H1 (cell line): ENCODE results near the gene GRIK4. TPM values are rescaled to one million over a fixed set of nuclear protein-coding genes. Genes with fewer than 3 reads are reported as not detected.

Experiments used
- CTCF ChIA-PET: fragments of 300-600 bp; sonication (Branson Sonifier 250); formaldehyde crosslinking; loops from one replicate; lab custom pipeline; 2021; ENCODE audit not compliant: partially characterized antibody; lab: Charles Lee
- POLR2A ChIA-PET: fragments of 300-600 bp; sonication (Branson Sonifier 250); formaldehyde crosslinking; loops from one replicate; lab custom pipeline; 2021; ENCODE audit warnings: inconsistent platforms; ENCODE audit not compliant: partially characterized antibody; lab: Charles Lee
- DNase-seq, 2 experiments: peaks; one replicate each; pipeline versions ENCODE4 v3.0.0 to v3.0.0-alpha.2; 2010 to 2022; ENCODE audit warnings: low spot score in 2 of 2, low read depth in 1 of 2, mixed read lengths in 1 of 2
- FAIRE-seq: peaks from 2 replicates; lab custom pipeline; 2011; peaks lifted over from hg19 to GRCh38; lab: Jason Lieb, UNC
- H2AFZ ChIP-seq: 2 replicates; pipeline ENCODE4 v1.8.1; 2012; ENCODE audit warnings: low read length, inconsistent platforms
- H2AK5ac ChIP-seq: 2 replicates; pipeline ENCODE4 v1.6.1; 2013; ENCODE audit warnings: low read depth, low read length
- H2BK120ac ChIP-seq: replicated peaks from 2 replicates; pipeline ENCODE3; 2013; ENCODE audit warnings: low read depth, low read length, inconsistent platforms
- H2BK12ac ChIP-seq: 2 replicates; pipeline ENCODE4 v1.6.1; 2013; ENCODE audit warnings: low read depth, low read length
- H2BK15ac ChIP-seq: 2 replicates; pipeline ENCODE4 v1.6.1; 2013; ENCODE audit warnings: low read length
- H2BK20ac ChIP-seq: 2 replicates; pipeline ENCODE4 v1.6.1; 2013; ENCODE audit warnings: low read length
- H2BK5ac ChIP-seq: 2 replicates; pipeline ENCODE4 v1.6.1; 2013; ENCODE audit warnings: low read depth, low read length
- H3K14ac ChIP-seq: 2 replicates; pipeline ENCODE4 v1.6.1; 2013; ENCODE audit warnings: inconsistent platforms; ENCODE audit not compliant: insufficient read length
- H3K18ac ChIP-seq: 2 replicates; pipeline ENCODE4 v1.6.1; 2013; ENCODE audit warnings: low read length; ENCODE audit errors: extremely low read depth
- H3K23ac ChIP-seq: 2 replicates; pipeline ENCODE4 v1.6.1; 2013; ENCODE audit warnings: inconsistent platforms; ENCODE audit not compliant: insufficient read length
- H3K23me2 ChIP-seq: 2 replicates; pipeline ENCODE4 v1.6.1; 2013; ENCODE audit warnings: low read depth, low read length
- H3K27ac ChIP-seq: 2 replicates; pipeline ENCODE4 v1.6.1; 2011; ENCODE audit warnings: low read depth, low read length, inconsistent platforms
- H3K27me3 ChIP-seq, 4 experiments: replicated peaks in 1 of 4; 1 replicate in 1 of 4; 2 replicates in 3 of 4; pipeline versions ENCODE4 v1.6.1 to v1.8.1; 2011 to 2013; ENCODE audit warnings: low read length in 3 of 4, mild to moderate bottlenecking in 3 of 4, inconsistent platforms in 2 of 4, mixed read lengths in 2 of 4, moderate library complexity in 1 of 4; ENCODE audit not compliant: control insufficient read depth in 3 of 4, insufficient read depth in 3 of 4; ENCODE audit errors: extremely low read depth in 1 of 4
- H3K36me3 ChIP-seq, 4 experiments: 2 replicates each; pipeline versions ENCODE4 v1.6.1 to v1.8.1; 2011 to 2013; ENCODE audit warnings: mild to moderate bottlenecking in 4 of 4, low read length in 3 of 4, moderate library complexity in 2 of 4, control low read depth in 1 of 4, inconsistent platforms in 1 of 4; ENCODE audit not compliant: insufficient read depth in 4 of 4, control insufficient read depth in 2 of 4
- H3K4ac ChIP-seq: replicated peaks from 2 replicates; pipeline ENCODE3; 2013; ENCODE audit warnings: low read length, low read depth, mixed read lengths, inconsistent platforms; ENCODE audit not compliant: insufficient read length
- H3K4me1 ChIP-seq, 4 experiments: replicated peaks in 1 of 4; 1 replicate in 1 of 4; 2 replicates in 3 of 4; pipeline versions ENCODE4 v1.6.1 to v1.8.1; 2011 to 2013; ENCODE audit warnings: low read length in 3 of 4, inconsistent platforms in 2 of 4, mixed read lengths in 1 of 4; ENCODE audit not compliant: insufficient read depth in 4 of 4, control insufficient read depth in 3 of 4
- H3K4me2 ChIP-seq, 2 experiments: 2 replicates each; pipeline versions ENCODE4 v1.6.1 to v1.8.1; 2011 to 2013; ENCODE audit warnings: low read depth in 2 of 2, low read length in 2 of 2, control low read depth in 1 of 2, inconsistent platforms in 1 of 2, mild to moderate bottlenecking in 1 of 2; ENCODE audit not compliant: insufficient read depth in 1 of 2
- H3K4me3 ChIP-seq, 4 experiments: fragments of 200-600, 300-600 bp in 1 of 4; sonication (generic), shearing (Covaris generic), sonication (Bioruptor Twin) in 1 of 4; 2 replicates each; pipeline versions ENCODE4 v1.5.1 to v1.8.1; 2011 to 2016; ENCODE audit warnings: low read length in 4 of 4, low read depth in 3 of 4, control low read depth in 2 of 4, inconsistent platforms in 2 of 4, mild to moderate bottlenecking in 2 of 4, mixed read lengths in 1 of 4, moderate library complexity in 1 of 4; ENCODE audit not compliant: insufficient read depth in 2 of 4; ENCODE audit errors: extremely low read depth in 1 of 4
- H3K56ac ChIP-seq: replicated peaks from 2 replicates; pipeline ENCODE3; 2013; ENCODE audit warnings: low read depth, mild to moderate bottlenecking, mixed read lengths, low read length, inconsistent platforms; ENCODE audit not compliant: insufficient read length
- H3K79me1 ChIP-seq: 2 replicates; pipeline ENCODE4 v1.6.1; 2013; ENCODE audit warnings: low read depth, low read length, control low read depth
- H3K79me2 ChIP-seq, 2 experiments: 2 replicates each; pipeline versions ENCODE4 v1.6.1 to v1.8.1; 2012 to 2013; ENCODE audit warnings: low read length in 2 of 2, mild to moderate bottlenecking in 2 of 2, inconsistent platforms in 1 of 2; ENCODE audit not compliant: insufficient read depth in 2 of 2, control insufficient read depth in 1 of 2
- H3K9ac ChIP-seq, 4 experiments: replicated peaks in 1 of 4; 1 replicate in 1 of 4; 2 replicates in 3 of 4; pipeline versions ENCODE4 v1.6.1 to v1.8.1; 2011 to 2013; ENCODE audit warnings: low read depth in 3 of 4, low read length in 3 of 4, control low read depth in 2 of 4, mild to moderate bottlenecking in 2 of 4, moderate library complexity in 2 of 4, inconsistent platforms in 1 of 4; ENCODE audit errors: extremely low read depth in 1 of 4
- H3K9me3 ChIP-seq, 2 experiments: 2 replicates each; pipeline versions ENCODE4 v1.6.1 to v1.8.1; 2012 to 2013; ENCODE audit warnings: mild to moderate bottlenecking in 2 of 2, moderate library complexity in 2 of 2, control low read depth in 1 of 2, inconsistent platforms in 1 of 2, low read depth in 1 of 2, low read length in 1 of 2, mixed read lengths in 1 of 2; ENCODE audit not compliant: insufficient read depth in 2 of 2
- H4K20me1 ChIP-seq, 2 experiments: replicated peaks in 1 of 2; 2 replicates each; pipeline versions ENCODE3 to v1.8.1; 2011 to 2013; ENCODE audit warnings: inconsistent platforms in 2 of 2, low read length in 2 of 2, mild to moderate bottlenecking in 1 of 2; ENCODE audit not compliant: insufficient read depth in 2 of 2, control insufficient read depth in 1 of 2
- H4K5ac ChIP-seq: 2 replicates; pipeline ENCODE4 v1.6.1; 2013; ENCODE audit warnings: low read length, low read depth, mixed read lengths, inconsistent platforms; ENCODE audit not compliant: insufficient read length
- H4K8ac ChIP-seq: 2 replicates; pipeline ENCODE4 v1.8.0; 2013; ENCODE audit warnings: mild to moderate bottlenecking, moderate library complexity, low read length, inconsistent platforms; ENCODE audit not compliant: insufficient read depth; ENCODE audit errors: extremely low read depth
- H4K91ac ChIP-seq: replicated peaks from 2 replicates; pipeline ENCODE3; 2013; ENCODE audit warnings: low read length, mixed read lengths, inconsistent platforms; ENCODE audit not compliant: insufficient read length
- CBX5 ChIP-seq: fragments of 300-800, 300-1000 bp; sonication (generic); IDR thresholded peaks from 2 replicates; pipeline ENCODE4 v1.7.1; 2016; ENCODE audit warnings: antibody characterized with exemption, low read length, low read depth
- CEBPB ChIP-seq: IDR thresholded peaks from 2 replicates; pipeline ENCODE4 v1.6.1; 2012; ENCODE audit warnings: low read depth, low read length
- HDAC2 ChIP-seq, 2 experiments: fragments of 300-600 bp in 1 of 2; sonication (generic) in 1 of 2; IDR thresholded peaks; 2 replicates each; pipeline ENCODE4 v1.6.1; 2011 to 2012; ENCODE audit warnings: low read depth in 2 of 2, low read length in 2 of 2, mild to moderate bottlenecking in 2 of 2, moderate library complexity in 2 of 2, borderline replicate concordance in 1 of 2, inconsistent platforms in 1 of 2
- JUN ChIP-seq: IDR thresholded peaks from 2 replicates; pipeline ENCODE4 v1.6.1; 2011; ENCODE audit warnings: low read depth, mild to moderate bottlenecking, improper control_type of control experiment, low read length
- MAFK ChIP-seq: IDR thresholded peaks from 2 replicates; pipeline ENCODE4 v1.6.1; 2012; ENCODE audit warnings: low read depth, mild to moderate bottlenecking, improper control_type of control experiment, low read length
- NANOG ChIP-seq: IDR thresholded peaks from 2 replicates; pipeline ENCODE4 v1.6.1; 2011; ENCODE audit warnings: low read length, low read depth, mild to moderate bottlenecking, inconsistent platforms; ENCODE audit not compliant: insufficient read depth, poor library complexity, severe bottlenecking
- PHF8 ChIP-seq: fragments of 200-600 bp; sonication (generic); conservative IDR thresholded peaks from 2 replicates; pipeline ENCODE4 v1.7.1; 2012; ENCODE audit warnings: low read depth, mild to moderate bottlenecking, inconsistent platforms, low read length, moderate library complexity
- POLR2A ChIP-seq, 2 experiments: IDR thresholded peaks; 1 replicate in 1 of 2; 2 replicates in 1 of 2; pipeline ENCODE4 v1.6.1; 2011; ENCODE audit warnings: low read depth in 2 of 2, low read length in 2 of 2, mild to moderate bottlenecking in 2 of 2; ENCODE audit errors: control extremely low read depth in 1 of 2
- POU5F1 ChIP-seq: IDR thresholded peaks from 2 replicates; pipeline ENCODE4 v1.6.1; 2011; ENCODE audit warnings: low read depth, mild to moderate bottlenecking, low read length, moderate library complexity
- SIX5 ChIP-seq: IDR thresholded peaks from 2 replicates; pipeline ENCODE4 v1.6.1; 2011; ENCODE audit warnings: mild to moderate bottlenecking, low read depth, low read length
- SRF ChIP-seq: IDR thresholded peaks from 2 replicates; pipeline ENCODE4 v1.6.1; 2011; ENCODE audit warnings: mild to moderate bottlenecking, low read depth, low read length, moderate library complexity
- SUZ12 ChIP-seq: fragments of 200-600 bp; sonication (generic); IDR thresholded peaks from 2 replicates; pipeline ENCODE4 v1.6.1; 2012; ENCODE audit warnings: mild to moderate bottlenecking, inconsistent platforms, low read length, moderate library complexity, mixed read lengths
- TAF1 ChIP-seq: IDR thresholded peaks from 2 replicates; pipeline ENCODE4 v1.6.1; 2011; ENCODE audit warnings: mild to moderate bottlenecking, low read depth, low read length
- TAF7 ChIP-seq: optimal IDR thresholded peaks from 2 replicates; pipeline ENCODE3; 2011; ENCODE audit warnings: low read depth, mild to moderate bottlenecking, inconsistent platforms, low read length, moderate library complexity, borderline replicate concordance
- WGBS, 2 experiments: shearing (Covaris generic) in 1 of 2; methylation state at CpG; one replicate each; pipeline versions ENCODE4 v1.1.6 to v1.1.7; 2013 to 2015; ENCODE audit warnings: low lambda C conversion rate in 2 of 2, mixed read lengths in 2 of 2, inconsistent platforms in 1 of 2, low coverage in 1 of 2, missing lambda C conversion rate in 1 of 2; ENCODE audit not compliant: insufficient replicate concordance in 2 of 2, insufficient coverage in 1 of 2, insufficient read length in 1 of 2; ENCODE audit errors: extremely low coverage in 1 of 2, missing lambda C conversion rate in 1 of 2; 5-methylcytosine and 5-hydroxymethylcytosine counted together
- polyA plus RNA-seq, 7 experiments: library from polyadenylated mRNA; depleted of rRNA in 3 of 7; stranded (reverse) in 5 of 7; unstranded in 2 of 7; fragments of >200 nt in 5 of 7; fragments of 200-250 nt in 2 of 7; gene quantifications; 1 replicate in 5 of 7; 2 replicates in 1 of 7; 4 replicates in 1 of 7; pipeline versions ENCODE4 v1.2.1 to v1.2.3, GENCODE V29; 2011 to 2013; ENCODE audit warnings: missing spikeins in 2 of 7, mixed read lengths in 2 of 7
- total RNA-seq: library from RNA; stranded (reverse); fragmentation: NEBNext Ultra II Directional; extraction: Animal tissue kit (Norgen Biotek cat#: 25700); gene quantifications from 2 replicates; pipeline ENCODE4 v1.2.1, GENCODE V29; 2021

The GRIK4 gene
- total and polyA plus RNA-seq, 2 of the 8 experiments (the other 6 are each of a cell fraction or from before 2014, with no cell fraction given) = 1.2 to 2.9 TPM

- H2BK120ac ChIP-seq = no peak overlapping the region
- CTCF ChIA-PET = interaction anchor here (1.0 to 5.0 kb wide), 7 partner anchors 9 to 262 kb away, joined by 3 to 98 read pairs (median 6); no protein-coding TSS in a partner anchor
- H4K20me1 ChIP-seq = peaks cover 0 to 2% of the 10 kb centered on the region in 2 experiments
- no peaks in the 10 kb centered on the region for H3K36me3 ChIP-seq
- no peak overlapping the region for H2BK12ac ChIP-seq
- POLR2A ChIA-PET = no interaction called here
- H3K23me2 ChIP-seq = no peaks in the 10 kb centered on the region
- 85% methylated on average over 4 of the region's 4 CpGs; no CpG with 5 or more reads in 1 of the 2 experiments for WGBS, 2 experiments
- H2BK5ac ChIP-seq = no peak overlapping the region
- H3K4me1 ChIP-seq = peaks cover 0 to 3% (median 0%) of the 10 kb centered on the region in 4 experiments; a peak in 1 of 7 replicates
- H3K9me3 ChIP-seq = no peaks in the 10 kb centered on the region
- no peak overlapping the region for H3K4me3 ChIP-seq
- no peak overlapping the region for H2AK5ac ChIP-seq
- H3K27ac ChIP-seq = no peak overlapping the region
- H3K79me2 ChIP-seq = no peaks in the 10 kb centered on the region
- H2BK15ac ChIP-seq = no peak overlapping the region
- H4K5ac ChIP-seq = no peak overlapping the region
- no peak for FAIRE-seq
- H3K4me2 ChIP-seq = no peak overlapping the region
- TF ChIP-seq CEBPB (no peak), POLR2A (IDR thresholded peaks at IDR 0.05; ENCODE audit: control extremely low read depth in 1 of 2, low read depth in 2 of 2, low read length in 2 of 2) (no peak), JUN (no peak), SUZ12 (no peak), CBX5 (no peak), TAF1 (no peak), POU5F1 (no peak), SIX5 (no peak), HDAC2 (IDR thresholded peaks at IDR 0.05; ENCODE audit: borderline replicate concordance in 1 of 2, low read depth in 2 of 2, low read length in 2 of 2) (no peak), PHF8 (no peak), TAF7 (no peak), NANOG (no peak), SRF (no peak), MAFK (no peak)
- DNase-seq = no peak
- no peaks in the 10 kb centered on the region for H3K79me1 ChIP-seq
- H3K4ac ChIP-seq = no peak overlapping the region
- H3K27me3 ChIP-seq = no peaks in the 10 kb centered on the region
- no peak overlapping the region for H3K14ac ChIP-seq
- no peak overlapping the region for H2BK20ac ChIP-seq
- no peak overlapping the region for H3K18ac ChIP-seq
- H3K9ac ChIP-seq = no peak overlapping the region
- H2AFZ ChIP-seq = no peak overlapping the region
- H3K56ac ChIP-seq = no peak overlapping the region
- no peak overlapping the region for H4K91ac ChIP-seq
- no peak overlapping the region for H3K23ac ChIP-seq
- no peak overlapping the region for H4K8ac ChIP-seq
These were observed 157.0 kb downstream of the GRIK4 start for GRCh38 chr11:120668537-120668936.
